Liver (tissue), 3 donors: Measurements from ENCODE around the gene COG7.

Experiments
- GABPA ChIP-seq, 2 donors: IDR thresholded peaks in 1 of 2; conservative IDR thresholded peaks in 1 of 2; 2 replicates each; pipeline ENCODE4 v1.6.1; 2016; ENCODE audit warnings: antibody characterized with exemption in 2 of 2, mild to moderate bottlenecking in 1 of 2, moderate library complexity in 1 of 2
- SP1 ChIP-seq: IDR thresholded peaks from 2 replicates; pipeline ENCODE4 v1.6.1; 2018; ENCODE audit warnings: antibody characterized with exemption, mild to moderate bottlenecking
- TF ChIP-seq, protein P1 (sequence below): IDR thresholded peaks from 2 replicates; pipeline ENCODE4 v1.6.1; 2016; ENCODE audit warnings: antibody characterized with exemption
- TF ChIP-seq, protein P2 (sequence below): fragments of 150-350 bp; IDR thresholded peaks from 2 replicates; pipeline ENCODE4 v1.5.1; 2017; ENCODE audit warnings: improper control_type of control experiment, low read depth, low read length; ENCODE audit not compliant: missing input control
- donor health status: healthy.
- donor health status: healthy.

DNA sequence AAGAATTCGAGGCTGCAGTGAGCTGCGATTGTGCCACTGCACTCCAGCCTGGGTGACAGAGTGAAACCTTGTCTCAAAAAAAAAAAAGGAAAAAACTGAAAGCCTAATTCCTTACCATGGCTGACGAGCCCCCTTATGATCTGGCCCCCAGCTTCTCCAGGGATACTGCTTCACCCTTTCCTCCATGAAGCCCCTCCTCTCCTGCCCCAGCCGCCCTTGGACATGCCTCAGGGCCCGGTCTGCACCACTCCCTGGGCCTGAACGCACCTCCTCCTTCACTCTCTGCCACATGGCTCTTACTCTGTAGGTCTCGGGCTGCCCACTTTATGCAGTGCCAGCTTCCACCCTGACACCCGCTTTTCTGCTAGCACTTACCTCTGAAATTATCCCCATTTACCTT, 65.3 kb downstream of the COG7 start:
- TF ChIP-seq, protein P1, sequence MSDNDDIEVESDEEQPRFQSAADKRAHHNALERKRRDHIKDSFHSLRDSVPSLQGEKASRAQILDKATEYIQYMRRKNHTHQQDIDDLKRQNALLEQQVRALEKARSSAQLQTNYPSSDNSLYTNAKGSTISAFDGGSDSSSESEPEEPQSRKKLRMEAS: no peak
- TF ChIP-seq, protein P2, sequence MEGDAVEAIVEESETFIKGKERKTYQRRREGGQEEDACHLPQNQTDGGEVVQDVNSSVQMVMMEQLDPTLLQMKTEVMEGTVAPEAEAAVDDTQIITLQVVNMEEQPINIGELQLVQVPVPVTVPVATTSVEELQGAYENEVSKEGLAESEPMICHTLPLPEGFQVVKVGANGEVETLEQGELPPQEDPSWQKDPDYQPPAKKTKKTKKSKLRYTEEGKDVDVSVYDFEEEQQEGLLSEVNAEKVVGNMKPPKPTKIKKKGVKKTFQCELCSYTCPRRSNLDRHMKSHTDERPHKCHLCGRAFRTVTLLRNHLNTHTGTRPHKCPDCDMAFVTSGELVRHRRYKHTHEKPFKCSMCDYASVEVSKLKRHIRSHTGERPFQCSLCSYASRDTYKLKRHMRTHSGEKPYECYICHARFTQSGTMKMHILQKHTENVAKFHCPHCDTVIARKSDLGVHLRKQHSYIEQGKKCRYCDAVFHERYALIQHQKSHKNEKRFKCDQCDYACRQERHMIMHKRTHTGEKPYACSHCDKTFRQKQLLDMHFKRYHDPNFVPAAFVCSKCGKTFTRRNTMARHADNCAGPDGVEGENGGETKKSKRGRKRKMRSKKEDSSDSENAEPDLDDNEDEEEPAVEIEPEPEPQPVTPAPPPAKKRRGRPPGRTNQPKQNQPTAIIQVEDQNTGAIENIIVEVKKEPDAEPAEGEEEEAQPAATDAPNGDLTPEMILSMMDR: no peak
- TF ChIP-seq GABPA (IDR thresholded peaks at IDR 0.05 in 1 of 2, conservative IDR thresholded peaks at IDR 0.05 in 1 of 2) (no peak), SP1 (no peak)
